Lung (tissue), 12 donors: Measurements from ENCODE around the gene MB21D2. TPM values are rescaled to one million over a fixed set of nuclear protein-coding genes. Genes with fewer than 3 reads are reported as not detected.
A peak's percentile ranks its signal among the peaks of the same experiment; 100 is the strongest.

Source experiments
- ATAC-seq: fragments of 200-7000 bp; cut with Tn5 transposase; one replicate; pipeline ENCODE4 v1.9.1; 2020; ENCODE audit warnings: moderate number of reproducible peaks; ENCODE audit not compliant: insufficient read depth, low FRiP score
- DNase-seq, 3 donors: peaks; one replicate each; pipeline ENCODE4 v3.0.0-alpha.2; 2013 to 2017
- H3K27ac ChIP-seq, 2 donors: one replicate each; pipeline ENCODE4 v1.5.1; 2013; ENCODE audit warnings: mild to moderate bottlenecking in 2 of 2, moderate library complexity in 2 of 2, control low read depth in 1 of 2, inconsistent platforms in 1 of 2, low read depth in 1 of 2, low read length in 1 of 2
- H3K27me3 ChIP-seq, 3 donors: one replicate each; pipeline ENCODE4 v1.5.1; 2013; ENCODE audit warnings: low read length in 2 of 3; ENCODE audit not compliant: control insufficient read depth in 3 of 3, insufficient read depth in 3 of 3
- H3K36me3 ChIP-seq, 4 donors: one replicate each; pipeline ENCODE4 v1.5.1; 2013; ENCODE audit warnings: low read length in 4 of 4, mild to moderate bottlenecking in 1 of 4, moderate library complexity in 1 of 4; ENCODE audit not compliant: control insufficient read depth in 4 of 4, insufficient read depth in 4 of 4
- H3K4me1 ChIP-seq, 5 donors: one replicate each; pipeline ENCODE4 v1.5.1; 2013; ENCODE audit warnings: low read length in 5 of 5, mild to moderate bottlenecking in 2 of 5, moderate library complexity in 1 of 5; ENCODE audit not compliant: control insufficient read depth in 5 of 5, insufficient read depth in 5 of 5
- H3K4me3 ChIP-seq: one replicate; pipeline ENCODE4 v1.5.1; 2013; ENCODE audit warnings: mild to moderate bottlenecking, control low read depth, moderate library complexity
- H3K9ac ChIP-seq, 2 donors: one replicate each; pipeline ENCODE4 v1.5.1; 2013; ENCODE audit warnings: low read length in 2 of 2, control low read depth in 1 of 2; ENCODE audit not compliant: insufficient read depth in 1 of 2
- H3K9me3 ChIP-seq, 4 donors: one replicate each; pipeline ENCODE4 v1.5.1; 2013; ENCODE audit warnings: low read length in 3 of 4, mild to moderate bottlenecking in 1 of 4, moderate library complexity in 1 of 4; ENCODE audit not compliant: control insufficient read depth in 4 of 4, insufficient read depth in 3 of 4
- CTCF ChIP-seq: IDR thresholded peaks from 2 replicates; pipeline ENCODE4 v1.5.1; 2012; ENCODE audit warnings: mild to moderate bottlenecking; ENCODE audit errors: control extremely low read depth, extremely low read depth
- WGBS, 2 donors: extraction: QIAGEN DNeasy Blood & Tissue Kit; methylation state at CpG; one replicate each; pipeline ENCODE4 v1.1.7; 2013; 5-methylcytosine and 5-hydroxymethylcytosine counted together
- polyA plus RNA-seq, 2 donors: library from polyadenylated mRNA; stranded (reverse); fragments of 200-250 nt; gene quantifications; one replicate each; pipeline ENCODE4 v1.2.1, GENCODE V29; 2013
- total RNA-seq, 2 donors: library from RNA; depleted of rRNA in 1 of 2; stranded (reverse); fragments of >200 nt in 1 of 2; gene quantifications; one replicate each; pipeline ENCODE4 v1.2.1, GENCODE V29; 2014 to 2021
- donor health status: control.
- donor health status: control.
- donor health status: Bipolar disorder and iron deficiency.
- donor health status: healthy.
- donor health status: DM: yes; HTN: yes; CAD: no.

MB21D2 gene
- total and polyA plus RNA-seq, 4 donors, result 2.8 to 6.3 (median 4.6) TPM

GRCh38 chr3:192920411-192920810 lies 2.8 kb upstream of the MB21D2 start:
- no peak for ATAC-seq
- Histone ChIP-seq H3K9me3 (no peaks in the 10 kb centered on the region), H3K4me3 (no peak overlapping the region), H3K36me3 (no peaks in the 10 kb centered on the region), H3K27me3 (peaks cover 0 to 27% (median 16%) of the 10 kb centered on the region in 3 donors), H3K27ac (no peak overlapping the region), H3K4me1 (peaks cover 0 to 11% (median 3%) of the 10 kb centered on the region in 5 donors), H3K9ac (no peak overlapping the region)
- no peak for TF ChIP-seq CTCF
- 95% methylated on average over 3 of the region's 3 CpGs for WGBS, 2 donors
- no peak for DNase-seq

DNA sequence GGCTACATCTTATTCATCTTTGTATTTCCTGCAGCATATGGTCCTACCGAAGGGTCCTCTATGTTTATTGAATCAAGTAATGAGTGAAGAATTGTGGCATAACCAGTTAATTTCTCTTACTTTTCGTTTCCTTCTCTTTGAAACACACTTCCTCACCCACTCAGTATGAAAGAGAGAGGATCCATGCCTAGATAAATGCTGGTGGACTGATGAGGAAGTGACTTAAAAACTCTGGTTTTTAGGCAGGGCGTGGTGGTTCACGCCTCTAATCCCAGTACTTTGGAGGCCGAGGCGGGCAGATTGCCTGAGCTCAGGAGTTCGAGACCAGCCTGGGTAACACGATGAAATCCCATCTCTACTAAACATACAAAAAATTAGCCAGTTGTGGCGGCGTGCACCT lies 2.2 kb upstream of the MB21D2 start:
- Histone ChIP-seq H3K9me3 (no peaks in the 10 kb centered on the region), H3K27ac (no peak overlapping the region), H3K4me3 (no peak overlapping the region), H3K9ac (no peak overlapping the region), H3K27me3 (peaks cover 0 to 28% (median 16%) of the 10 kb centered on the region in 3 donors), H3K4me1 (peaks cover 0 to 16% (median 3%) of the 10 kb centered on the region in 5 donors), H3K36me3 (no peaks in the 10 kb centered on the region)
- no peak for DNase-seq
- 69 to 79% methylated on average over 10 of the region's 10 CpGs for WGBS, 2 donors
- no peak for TF ChIP-seq CTCF
- ATAC-seq, result no peak

DNA sequence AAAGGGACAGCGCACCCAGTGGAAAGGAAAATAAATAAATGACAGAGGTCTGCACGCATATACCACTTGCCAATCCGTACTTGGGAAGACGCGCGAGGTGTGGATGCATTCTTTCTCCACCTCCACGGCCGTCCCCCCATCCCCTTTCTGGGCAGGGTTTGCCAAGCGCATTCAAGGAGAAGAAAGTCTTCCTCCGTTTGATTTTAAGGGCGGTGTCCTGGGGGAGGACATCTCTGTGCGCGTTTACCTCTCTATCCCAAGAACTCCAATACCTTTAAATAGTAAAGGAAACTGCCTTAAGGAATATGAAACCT lies 576 bp upstream of the MB21D2 start:
- Histone ChIP-seq H3K27ac (peak overlapping the region; percentile 88 to 96), H3K9me3 (no peaks in the 10 kb centered on the region), H3K4me3 (peak overlapping the region; percentile 54), H3K4me1 (peaks cover 0 to 17% (median 3%) of the 10 kb centered on the region in 5 donors), H3K9ac (peak overlapping the region; percentile 0 to 70), H3K27me3 (peaks cover 0 to 31% (median 19%) of the 10 kb centered on the region in 3 donors), H3K36me3 (no peaks in the 10 kb centered on the region)
- ATAC-seq, result no peak
- 2 to 4% methylated on average over 13 of the region's 13 CpGs for WGBS, 2 donors
- TF ChIP-seq CTCF, result no peak
- DNase-seq, result no peak

DNA sequence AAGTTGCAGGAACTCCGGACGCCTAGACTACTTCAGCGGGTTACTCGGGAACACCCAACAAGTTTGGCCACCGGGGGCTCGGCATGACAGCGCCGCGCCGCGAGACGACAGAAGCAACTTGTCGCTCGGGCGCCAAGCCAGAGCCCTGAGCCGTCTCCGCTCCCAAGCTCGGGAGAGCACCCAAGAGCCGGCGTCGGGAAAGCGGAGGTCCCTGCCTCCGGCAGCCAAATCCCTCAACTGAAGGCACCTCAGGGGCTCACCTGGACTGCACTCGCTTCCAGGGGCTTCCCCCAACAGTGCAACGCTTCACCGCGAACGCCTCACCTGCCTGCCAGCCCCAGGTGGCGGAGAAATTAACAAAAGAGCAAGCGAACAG lies 640 bp downstream of the MB21D2 start:
- peak; percentile 77 to 85 (median 84) for DNase-seq

More for the DNA sequence above, 640 bp downstream of the MB21D2 start:
- no peak for TF ChIP-seq CTCF
- 0 to 1% methylated on average over 30 of the region's 30 CpGs for WGBS, 2 donors
- no peaks in the 10 kb centered on the region for H3K9me3 ChIP-seq
- H3K9ac ChIP-seq, result peak overlapping the region; percentile 27 to 75
- peak overlapping the region; percentile 79 for H3K4me3 ChIP-seq
- H3K36me3 ChIP-seq, result no peaks in the 10 kb centered on the region
- peak overlapping the region; percentile 84 to 96 for H3K27ac ChIP-seq
- ATAC-seq, result peak; percentile 37
- H3K4me1 ChIP-seq, result peaks cover 0 to 17% (median 3%) of the 10 kb centered on the region in 5 donors
- H3K27me3 ChIP-seq, result peaks cover 0 to 31% (median 19%) of the 10 kb centered on the region in 3 donors
